ENCODE measurements around the gene COPS3. TPM values are rescaled to one million over a fixed set of nuclear protein-coding genes. Genes with fewer than 3 reads are reported as not detected.

COPS3 gene
- total RNA-seq, 1 experiment from 2014 or later = 73.6 TPM

Other genes starting within 250 kb of the COPS3 start
- gene MPRIP, start 238.8 kb downstream of the COPS3 start, total RNA-seq (2021; ENCODE audit: unreplicated experiment) = 155 TPM
- 4.2 TPM for gene PLD6, start 74.9 kb downstream of the COPS3 start, total RNA-seq (2021; ENCODE audit: unreplicated experiment)
- 71.6 TPM for gene FLCN, start 44.1 kb downstream of the COPS3 start, total RNA-seq (2021; ENCODE audit: unreplicated experiment)
- gene NT5M, start 22.1 kb upstream of the COPS3 start, total RNA-seq (2021; ENCODE audit: unreplicated experiment) = 3.1 TPM
- gene MED9, start 195.8 kb upstream of the COPS3 start, total RNA-seq (2021; ENCODE audit: unreplicated experiment) = 11.1 TPM
- gene RASD1, start 215.1 kb upstream of the COPS3 start, total RNA-seq (2021; ENCODE audit: unreplicated experiment) = 1.7 TPM

All from Panc1 (cell line).